ENCODE measurements around the gene ZNF791. TPM values are rescaled to one million over a fixed set of nuclear protein-coding genes. Genes with fewer than 3 reads are reported as not detected.
"Not testable (repeated sequence)": the region's sequence is repeated elsewhere in the genome, so short reads cannot be mapped to it uniquely, and the experiment has no call there.

ZNF791 gene
- total RNA-seq (2014; rRNA removed; shearing (Covaris generic)), result 9.0 and 11.9 TPM in 2 replicates

- peak; percentile 98 for DNase-seq (ENCODE audit: low read depth)
Measured at GRCh38 chr19:12610540-12611360, at the start of gene ZNF791, which contains the start of gene ZNF490. Gene ZNF791 (plus strand): TSS chr19:12610920. CDS start chr19:12611080, 160 bp downstream. Gene ZNF490 (minus strand): TSS chr19:12610813. CDS start chr19:12610680, 133 bp downstream.

GRCh38 chr19:12564016-12564664 is 46.6 kb upstream of the ZNF791 start:
- DNase-seq (ENCODE audit: low read depth), result peak; percentile 88

- DNase-seq (ENCODE audit: low read depth), result not testable (repeated sequence)
Measured at GRCh38 chr19:12566380-12566779, 44.3 kb upstream of the ZNF791 start.

GRCh38 chr19:12567951-12568350 is 42.8 kb upstream of the ZNF791 start:
- DNase-seq (ENCODE audit: low read depth), result no peak

GRCh38 chr19:12574036-12574435 is 36.7 kb upstream of the ZNF791 start:
- no peak for DNase-seq (ENCODE audit: low read depth)

GRCh38 chr19:12578641-12579040 is 32.1 kb upstream of the ZNF791 start:
- no peak for DNase-seq (ENCODE audit: low read depth)

GRCh38 chr19:12580180-12580694 is 30.5 kb upstream of the ZNF791 start:
- DNase-seq (ENCODE audit: low read depth), result peak; percentile 19

GRCh38 chr19:12581100-12581499 is 29.6 kb upstream of the ZNF791 start:
- no peak for DNase-seq (ENCODE audit: low read depth)

- DNase-seq (ENCODE audit: low read depth), result no peak
Measured at GRCh38 chr19:12596485-12596884, 14.2 kb upstream of the ZNF791 start.

- DNase-seq (ENCODE audit: low read depth), result no peak
Measured at GRCh38 chr19:12596927-12597548, 13.7 kb upstream of the ZNF791 start.

GRCh38 chr19:12597594-12597993 is 13.1 kb upstream of the ZNF791 start:
- no peak for DNase-seq (ENCODE audit: low read depth)

- DNase-seq (ENCODE audit: low read depth), result peak; percentile 11
Measured at GRCh38 chr19:12603714-12604113, 7.0 kb upstream of the ZNF791 start.

GRCh38 chr19:12606796-12607195 is 3.9 kb upstream of the ZNF791 start:
- no peak for DNase-seq (ENCODE audit: low read depth)

GRCh38 chr19:12607631-12608030 is 3.1 kb upstream of the ZNF791 start:
- DNase-seq (ENCODE audit: low read depth), result no peak

GRCh38 chr19:12611361-12611699 is 610 bp downstream of the ZNF791 start:
- DNase-seq (ENCODE audit: low read depth), result peak; percentile 79

- DNase-seq (ENCODE audit: low read depth), result no peak
Measured at GRCh38 chr19:12617646-12618045, 6.9 kb downstream of the ZNF791 start.

GRCh38 chr19:12621253-12622024 is 10.7 kb downstream of the ZNF791 start:
- not testable (repeated sequence) for DNase-seq (ENCODE audit: low read depth)

- no peak for DNase-seq (ENCODE audit: low read depth)
Measured at GRCh38 chr19:12623361-12624031, 12.8 kb downstream of the ZNF791 start.

- DNase-seq (ENCODE audit: low read depth), result no peak
Measured at GRCh38 chr19:12626958-12627357, 16.2 kb downstream of the ZNF791 start.

GRCh38 chr19:12628040-12629022 is 17.6 kb downstream of the ZNF791 start:
- DNase-seq (ENCODE audit: low read depth), result no peak
